Duodenal mucosa (tissue), 2 donors: Measurements from ENCODE around the gene NSMCE1.
A peak's percentile ranks its signal among the peaks of the same experiment; 100 is the strongest.
"Not testable (repeated sequence)": the region's sequence is repeated elsewhere in the genome, so short reads cannot be mapped to it uniquely, and the experiment has no call there.

ENCODE experiments used
- H3K27ac ChIP-seq: one replicate; pipeline ENCODE4 v1.7.0; 2013; ENCODE audit warnings: low read depth, low read length
- H3K27me3 ChIP-seq, 2 donors: one replicate each; pipeline ENCODE4 v1.7.0; 2013; ENCODE audit warnings: low read length in 2 of 2, control low read depth in 1 of 2; ENCODE audit not compliant: insufficient read depth in 2 of 2, control insufficient read depth in 1 of 2
- H3K36me3 ChIP-seq, 2 donors: one replicate each; pipeline ENCODE4 v1.7.0; 2013; ENCODE audit warnings: low read length in 2 of 2, control low read depth in 1 of 2; ENCODE audit not compliant: insufficient read depth in 2 of 2, control insufficient read depth in 1 of 2
- H3K4me1 ChIP-seq, 2 donors: one replicate each; pipeline ENCODE4 v1.7.0; 2013; ENCODE audit warnings: low read length in 2 of 2, control low read depth in 1 of 2; ENCODE audit not compliant: insufficient read depth in 2 of 2, control insufficient read depth in 1 of 2
- H3K4me3 ChIP-seq, 2 donors: one replicate each; pipeline ENCODE4 v1.7.0; 2013; ENCODE audit warnings: low read length in 2 of 2, low read depth in 1 of 2
- H3K9ac ChIP-seq, 2 donors: one replicate each; pipeline ENCODE4 v1.7.0; 2013; ENCODE audit warnings: low read length in 2 of 2, low read depth in 1 of 2
- H3K9me3 ChIP-seq, 2 donors: one replicate each; pipeline ENCODE4 v1.7.0; 2013; ENCODE audit warnings: low read length in 2 of 2, control low read depth in 1 of 2; ENCODE audit not compliant: control insufficient read depth in 1 of 2

Gene NSMCE1

GRCh38 chr16:27287051-27287811, 18.7 kb upstream of the NSMCE1 start:
- H3K4me3 ChIP-seq: no peak overlapping the region
- H3K9ac ChIP-seq: no peak overlapping the region
- no peak overlapping the region for H3K27ac ChIP-seq
- H3K27me3 ChIP-seq: no peaks in the 10 kb centered on the region
- H3K4me1 ChIP-seq: no peaks in the 10 kb centered on the region
- no peaks in the 10 kb centered on the region for H3K9me3 ChIP-seq
- no peaks in the 10 kb centered on the region for H3K36me3 ChIP-seq

- no peaks in the 10 kb centered on the region for H3K9me3 ChIP-seq
- no peaks in the 10 kb centered on the region for H3K4me1 ChIP-seq
- H3K36me3 ChIP-seq: no peaks in the 10 kb centered on the region
- H3K27ac ChIP-seq: no peak overlapping the region
- H3K4me3 ChIP-seq: no peak overlapping the region
- H3K27me3 ChIP-seq: no peaks in the 10 kb centered on the region
- no peak overlapping the region for H3K9ac ChIP-seq
These were observed 17.9 kb upstream of the NSMCE1 start for GRCh38 chr16:27286451-27286850.

- H3K4me3 ChIP-seq: no peak overlapping the region
- H3K27me3 ChIP-seq: no peaks in the 10 kb centered on the region
- no peak overlapping the region for H3K9ac ChIP-seq
- H3K4me1 ChIP-seq: no peaks in the 10 kb centered on the region
- H3K9me3 ChIP-seq: no peaks in the 10 kb centered on the region
- H3K27ac ChIP-seq: no peak overlapping the region
- no peaks in the 10 kb centered on the region for H3K36me3 ChIP-seq
These were observed 17.2 kb upstream of the NSMCE1 start for GRCh38 chr16:27285676-27286196.

GRCh38 chr16:27284865-27285675, 16.5 kb upstream of the NSMCE1 start:
- Histone ChIP-seq H3K36me3 (no peaks in the 10 kb centered on the region), H3K4me1 (no peaks in the 10 kb centered on the region), H3K4me3 (no peak overlapping the region), H3K9me3 (no peaks in the 10 kb centered on the region), H3K9ac (no peak overlapping the region), H3K27ac (no peak overlapping the region), H3K27me3 (no peaks in the 10 kb centered on the region)

- Histone ChIP-seq H3K27ac (no peak overlapping the region), H3K27me3 (no peaks in the 10 kb centered on the region), H3K4me1 (no peaks in the 10 kb centered on the region), H3K4me3 (no peak overlapping the region), H3K36me3 (no peaks in the 10 kb centered on the region), H3K9me3 (no peaks in the 10 kb centered on the region), H3K9ac (no peak overlapping the region)
These were observed 12.7 kb upstream of the NSMCE1 start for GRCh38 chr16:27281243-27281642.

- Histone ChIP-seq H3K9ac (no peak overlapping the region), H3K27me3 (no peaks in the 10 kb centered on the region), H3K4me1 (peaks cover 6 to 11% of the 10 kb centered on the region in 2 donors), H3K36me3 (no peaks in the 10 kb centered on the region), H3K27ac (no peak overlapping the region), H3K9me3 (no peaks in the 10 kb centered on the region), H3K4me3 (no peak overlapping the region)
These were observed 6.8 kb upstream of the NSMCE1 start for GRCh38 chr16:27275394-27275793.

GRCh38 chr16:27274424-27274874, 5.9 kb upstream of the NSMCE1 start:
- H3K36me3 ChIP-seq, H3K27ac ChIP-seq, H3K9me3 ChIP-seq, H3K27me3 ChIP-seq, H3K4me3 ChIP-seq, H3K9ac ChIP-seq: not testable (repeated sequence)
- H3K4me1 ChIP-seq: peaks cover 6 to 17% of the 10 kb centered on the region in 2 donors

- no peak overlapping the region for H3K27ac ChIP-seq
- H3K4me3 ChIP-seq: peak overlapping the region in 1 of 2 donors; percentile 2
- H3K9ac ChIP-seq: no peak overlapping the region
- H3K4me1 ChIP-seq: peaks cover 12 to 20% of the 10 kb centered on the region in 2 donors
- no peaks in the 10 kb centered on the region for H3K9me3 ChIP-seq
- H3K36me3 ChIP-seq: no peaks in the 10 kb centered on the region
- no peaks in the 10 kb centered on the region for H3K27me3 ChIP-seq
These were observed 5.3 kb upstream of the NSMCE1 start for GRCh38 chr16:27273670-27274423.

- no peaks in the 10 kb centered on the region for H3K27me3 ChIP-seq
- no peak overlapping the region for H3K9ac ChIP-seq
- peaks cover 12 to 20% of the 10 kb centered on the region in 2 donors for H3K4me1 ChIP-seq
- no peak overlapping the region for H3K27ac ChIP-seq
- no peaks in the 10 kb centered on the region for H3K9me3 ChIP-seq
- no peaks in the 10 kb centered on the region for H3K36me3 ChIP-seq
- peak overlapping the region in 1 of 2 donors; percentile 2 for H3K4me3 ChIP-seq
These were observed 4.7 kb upstream of the NSMCE1 start for GRCh38 chr16:27273330-27273669.

GRCh38 chr16:27272697-27273096, 4.1 kb upstream of the NSMCE1 start:
- not testable (repeated sequence) for H3K36me3 ChIP-seq, H3K9me3 ChIP-seq, H3K9ac ChIP-seq, H3K27ac ChIP-seq, H3K4me3 ChIP-seq, H3K27me3 ChIP-seq
- H3K4me1 ChIP-seq: peaks cover 12 to 20% of the 10 kb centered on the region in 2 donors
